Vagina (tissue), 2 donors: ENCODE results near the gene MAVS. TPM values are rescaled to one million over a fixed set of nuclear protein-coding genes. Genes with fewer than 3 reads are reported as not detected.
"Not testable (repeated sequence)": the region's sequence is repeated elsewhere in the genome, so short reads cannot be mapped to it uniquely, and the experiment has no call there.

Experiments
- DNase-seq, 2 donors: peaks; one replicate each; pipeline ENCODE4 v3.0.0-alpha.2; 2017; ENCODE audit errors: extremely low spot score in 2 of 2
- H3K27ac ChIP-seq: fragments of 200-600 bp; sonication (generic); one replicate; pipeline ENCODE4 v1.5.1; 2019
- H3K27me3 ChIP-seq: fragments of 200-600 bp; sonication (generic); one replicate; pipeline ENCODE4 v1.5.1; 2019
- H3K36me3 ChIP-seq, 2 donors: fragments of 200-600 bp; sonication (generic); one replicate each; pipeline ENCODE4 v1.5.1; 2017 to 2019
- H3K4me1 ChIP-seq: fragments of 200-600 bp; sonication (generic); one replicate; pipeline ENCODE4 v1.5.1; 2019
- H3K4me3 ChIP-seq, 2 donors: fragments of 200-600 bp; sonication (generic); 1 replicate in 1 of 2; 2 replicates in 1 of 2; pipeline ENCODE4 v1.5.1; 2016 to 2019
- H3K9me3 ChIP-seq: fragments of 200-600 bp; sonication (generic); one replicate; pipeline ENCODE4 v1.5.1; 2019
- CTCF ChIP-seq, 3 experiments: fragments of 450-650 bp in 2 of 3; fragments of 200-600 bp in 1 of 3; sonication (generic) in 1 of 3; IDR thresholded peaks; one replicate each; pipeline ENCODE4 v1.5.1; 2017 to 2019; ENCODE audit warnings: antibody characterized with exemption in 3 of 3, mild to moderate bottlenecking in 2 of 3, moderate library complexity in 2 of 3
- POLR2A ChIP-seq, 2 donors: fragments of 450-650 bp; IDR thresholded peaks; one replicate each; pipeline ENCODE4 v1.6.1; 2017; ENCODE audit warnings: antibody characterized with exemption in 2 of 2, mild to moderate bottlenecking in 2 of 2, moderate library complexity in 2 of 2
- POLR2AphosphoS5 ChIP-seq, 2 donors: sonication (generic); formaldehyde crosslinking; IDR thresholded peaks; one replicate each; pipeline ENCODE4 v1.9.0; 2017; ENCODE audit warnings: antibody characterized with exemption in 2 of 2, mild to moderate bottlenecking in 2 of 2, low read depth in 1 of 2; ENCODE audit not compliant: insufficient read depth in 1 of 2
- intact Hi-C: fragments of 100-400 bp; cut with DNase I; formaldehyde crosslinking; loops from one replicate; pipeline ENCODE4 v1.15.1; 2023
- total RNA-seq: library from RNA; depleted of rRNA; stranded (reverse); fragments of >200 nt; gene quantifications from one replicate; pipeline ENCODE4 v1.2.3, GENCODE V29; 2016

Gene MAVS
- total RNA-seq, 1 donor from 2014 or later: 22.1 TPM

- intact Hi-C loops: no loop called here
- Histone ChIP-seq H3K27me3 (no peaks in the 10 kb centered on the region), H3K36me3 (peaks cover 0 to 21% of the 10 kb centered on the region in 2 donors), H3K4me3 (no peak overlapping the region), H3K4me1 (peaks cover 13% of the 10 kb centered on the region), H3K27ac (no peak overlapping the region), H3K9me3 (no peaks in the 10 kb centered on the region)
- no peak for DNase-seq
- TF ChIP-seq CTCF (IDR thresholded peaks at IDR 0.05) (no peak), POLR2AphosphoS5 (IDR thresholded peaks at IDR 0.05; ENCODE audit: insufficient read depth in 1 of 2, low read depth in 1 of 2) (no peak), POLR2A (IDR thresholded peaks at IDR 0.05) (no peak)
Observed at GRCh38 chr20:3825526-3825925, 21.1 kb upstream of the MAVS start.

- Histone ChIP-seq H3K4me3 (no peak overlapping the region), H3K36me3 (peaks cover 0 to 21% of the 10 kb centered on the region in 2 donors), H3K27me3 (no peaks in the 10 kb centered on the region), H3K27ac (no peak overlapping the region), H3K4me1 (peaks cover 6% of the 10 kb centered on the region), H3K9me3 (no peaks in the 10 kb centered on the region)
- intact Hi-C loops: no loop called here
- TF ChIP-seq POLR2A (IDR thresholded peaks at IDR 0.05) (no peak), CTCF (IDR thresholded peaks at IDR 0.05) (no peak), POLR2AphosphoS5 (IDR thresholded peaks at IDR 0.05; ENCODE audit: insufficient read depth in 1 of 2, low read depth in 1 of 2) (no peak)
- DNase-seq: no peak
Observed at GRCh38 chr20:3826420-3826819, 20.2 kb upstream of the MAVS start.

- no peak for DNase-seq
- TF ChIP-seq CTCF (IDR thresholded peaks at IDR 0.05) (no peak), POLR2AphosphoS5 (IDR thresholded peaks at IDR 0.05; ENCODE audit: insufficient read depth in 1 of 2, low read depth in 1 of 2) (no peak), POLR2A (IDR thresholded peaks at IDR 0.05) (no peak)
- intact Hi-C loops: no loop called here
- H3K27me3 ChIP-seq: no peaks in the 10 kb centered on the region
- H3K27ac ChIP-seq: no peak overlapping the region
- H3K9me3 ChIP-seq: no peaks in the 10 kb centered on the region
- peaks cover 0 to 8% of the 10 kb centered on the region in 2 donors for H3K36me3 ChIP-seq
- H3K4me3 ChIP-seq: no peak overlapping the region
- no peaks in the 10 kb centered on the region for H3K4me1 ChIP-seq
Observed at GRCh38 chr20:3828798-3829197, 17.8 kb upstream of the MAVS start.

- H3K4me3 ChIP-seq, H3K27me3 ChIP-seq, H3K4me1 ChIP-seq, H3K27ac ChIP-seq, DNase-seq, H3K36me3 ChIP-seq, H3K9me3 ChIP-seq, intact Hi-C loops: not testable (repeated sequence)
Observed at GRCh38 chr20:3829891-3830290, 16.7 kb upstream of the MAVS start.

- no peak overlapping the region for H3K27ac ChIP-seq
- H3K4me1 ChIP-seq: no peaks in the 10 kb centered on the region
- no peak for DNase-seq
- no peaks in the 10 kb centered on the region for H3K27me3 ChIP-seq
- H3K4me3 ChIP-seq: no peak overlapping the region
- no peak for TF ChIP-seq CTCF (IDR thresholded peaks at IDR 0.05)
- no peak for TF ChIP-seq POLR2AphosphoS5 (IDR thresholded peaks at IDR 0.05; ENCODE audit: insufficient read depth in 1 of 2, low read depth in 1 of 2)
- TF ChIP-seq POLR2A (IDR thresholded peaks at IDR 0.05): no peak
- intact Hi-C loops: no loop called here
- H3K36me3 ChIP-seq: no peaks in the 10 kb centered on the region
- H3K9me3 ChIP-seq: no peaks in the 10 kb centered on the region
Observed at GRCh38 chr20:3836132-3836531, 10.5 kb upstream of the MAVS start.

- no peak overlapping the region for H3K27ac ChIP-seq
- TF ChIP-seq CTCF (IDR thresholded peaks at IDR 0.05) (no peak), POLR2A (IDR thresholded peaks at IDR 0.05) (no peak), POLR2AphosphoS5 (IDR thresholded peaks at IDR 0.05; ENCODE audit: insufficient read depth in 1 of 2, low read depth in 1 of 2) (no peak)
- no peaks in the 10 kb centered on the region for H3K36me3 ChIP-seq
- no peaks in the 10 kb centered on the region for H3K4me1 ChIP-seq
- H3K27me3 ChIP-seq: no peaks in the 10 kb centered on the region
- no peaks in the 10 kb centered on the region for H3K9me3 ChIP-seq
- no peak for DNase-seq
- H3K4me3 ChIP-seq: no peak overlapping the region
- intact Hi-C loops: no loop called here
Observed at GRCh38 chr20:3839328-3839727, 7.3 kb upstream of the MAVS start.

GRCh38 chr20:3840201-3840600 is 6.4 kb upstream of the MAVS start:
- H3K4me3 ChIP-seq, H3K27me3 ChIP-seq, H3K36me3 ChIP-seq, DNase-seq, H3K27ac ChIP-seq, H3K9me3 ChIP-seq, intact Hi-C loops, H3K4me1 ChIP-seq: not testable (repeated sequence)
